ENCODE results near the gene CCNA1.

GRCh38 chr13:36385489-36385888, 46.8 kb upstream of the CCNA1 start:
- TF ChIP-seq POLR2A (IDR thresholded peaks at IDR 0.05; ENCODE audit: low read length) (no peak), GATA1 (IDR thresholded peaks at IDR 0.05; ENCODE audit: low read depth, low read length) (no peak)

Data from erythroblast (primary cell).